PC-9 (cell line): ENCODE results near the gene EXOC7.

ENCODE experiments used
- EZH2 ChIP-seq: fragments of 200-600 bp; sonication (generic); IDR thresholded peaks from 2 replicates; pipeline ENCODE4 v1.8.0; 2017; ENCODE audit warnings: antibody characterized with exemption, low read depth
- TF ChIP-seq, protein P1 (sequence below): fragments of 200-600 bp; sonication (generic); conservative IDR thresholded peaks from 2 replicates; pipeline ENCODE4 v1.6.1; 2017; ENCODE audit warnings: mixed run types, antibody characterized with exemption, mild to moderate bottlenecking, moderate library complexity

DNA sequence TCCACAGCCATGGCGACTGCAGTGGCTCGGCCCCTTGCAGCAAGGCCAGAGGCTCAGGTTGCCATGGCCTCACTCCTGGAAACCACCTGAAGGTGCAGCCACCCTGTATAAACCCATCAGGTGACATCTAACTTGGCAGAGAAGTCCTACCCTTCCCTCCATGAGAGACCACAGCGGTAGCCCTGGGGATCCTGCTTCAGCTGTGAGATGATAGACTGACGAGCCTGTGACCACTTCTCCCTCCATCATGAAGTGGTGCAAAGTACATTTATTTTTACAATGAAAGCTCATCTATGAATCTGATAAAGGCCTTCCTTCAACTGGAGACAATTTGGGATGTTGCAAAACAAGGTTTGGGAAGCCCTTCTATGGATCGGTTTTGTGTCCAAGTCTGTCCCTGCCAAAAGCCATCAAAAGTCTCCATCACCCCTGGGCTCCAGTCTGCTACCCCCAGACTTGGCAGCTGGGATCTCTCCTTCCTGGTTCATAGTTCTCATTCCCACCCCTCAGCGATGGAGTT lies 22.8 kb downstream of the EXOC7 start:
- TF ChIP-seq, protein P1, sequence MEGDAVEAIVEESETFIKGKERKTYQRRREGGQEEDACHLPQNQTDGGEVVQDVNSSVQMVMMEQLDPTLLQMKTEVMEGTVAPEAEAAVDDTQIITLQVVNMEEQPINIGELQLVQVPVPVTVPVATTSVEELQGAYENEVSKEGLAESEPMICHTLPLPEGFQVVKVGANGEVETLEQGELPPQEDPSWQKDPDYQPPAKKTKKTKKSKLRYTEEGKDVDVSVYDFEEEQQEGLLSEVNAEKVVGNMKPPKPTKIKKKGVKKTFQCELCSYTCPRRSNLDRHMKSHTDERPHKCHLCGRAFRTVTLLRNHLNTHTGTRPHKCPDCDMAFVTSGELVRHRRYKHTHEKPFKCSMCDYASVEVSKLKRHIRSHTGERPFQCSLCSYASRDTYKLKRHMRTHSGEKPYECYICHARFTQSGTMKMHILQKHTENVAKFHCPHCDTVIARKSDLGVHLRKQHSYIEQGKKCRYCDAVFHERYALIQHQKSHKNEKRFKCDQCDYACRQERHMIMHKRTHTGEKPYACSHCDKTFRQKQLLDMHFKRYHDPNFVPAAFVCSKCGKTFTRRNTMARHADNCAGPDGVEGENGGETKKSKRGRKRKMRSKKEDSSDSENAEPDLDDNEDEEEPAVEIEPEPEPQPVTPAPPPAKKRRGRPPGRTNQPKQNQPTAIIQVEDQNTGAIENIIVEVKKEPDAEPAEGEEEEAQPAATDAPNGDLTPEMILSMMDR, result no peak
- TF ChIP-seq EZH2, result no peak
